Liver (tissue), 9 donors: ENCODE results near the gene EPB41L4A. TPM values are rescaled to one million over a fixed set of nuclear protein-coding genes. Genes with fewer than 3 reads are reported as not detected.

Source experiments
- DNase-seq: peaks from one replicate; pipeline ENCODE4 v3.0.0-alpha.2; 2017; ENCODE audit warnings: low spot score
- H3K27ac ChIP-seq, 2 donors: one replicate each; pipeline ENCODE4 v1.7.0; 2013; ENCODE audit warnings: inconsistent platforms in 2 of 2, low read length in 2 of 2, control low read depth in 1 of 2, low read depth in 1 of 2, mild to moderate bottlenecking in 1 of 2
- H3K27me3 ChIP-seq, 4 donors: one replicate each; pipeline versions ENCODE4 v1.6.1 to v1.7.0; 2013; ENCODE audit warnings: low read length in 3 of 4, inconsistent platforms in 1 of 4, mild to moderate bottlenecking in 1 of 4, moderate library complexity in 1 of 4; ENCODE audit not compliant: control insufficient read depth in 4 of 4, insufficient read depth in 4 of 4
- H3K36me3 ChIP-seq, 4 donors: one replicate each; pipeline versions ENCODE4 v1.6.1 to v1.7.0; 2013; ENCODE audit warnings: low read length in 3 of 4, mild to moderate bottlenecking in 3 of 4, low read depth in 1 of 4, moderate library complexity in 1 of 4; ENCODE audit not compliant: control insufficient read depth in 4 of 4, insufficient read depth in 3 of 4
- H3K4me1 ChIP-seq, 4 donors: one replicate each; pipeline versions ENCODE4 v1.6.1 to v1.7.0; 2013; ENCODE audit warnings: low read length in 3 of 4, mild to moderate bottlenecking in 3 of 4, moderate library complexity in 1 of 4; ENCODE audit not compliant: control insufficient read depth in 4 of 4, insufficient read depth in 4 of 4
- H3K4me3 ChIP-seq, 3 donors: one replicate each; pipeline versions ENCODE4 v1.6.1 to v1.7.0; 2013; ENCODE audit warnings: low read length in 3 of 3, control low read depth in 1 of 3, low read depth in 1 of 3, mild to moderate bottlenecking in 1 of 3
- H3K9ac ChIP-seq, 2 donors: one replicate each; pipeline ENCODE4 v1.7.0; 2013; ENCODE audit warnings: low read length in 2 of 2, mild to moderate bottlenecking in 2 of 2, moderate library complexity in 2 of 2, control low read depth in 1 of 2, low read depth in 1 of 2
- H3K9me3 ChIP-seq, 4 donors: one replicate each; pipeline versions ENCODE4 v1.6.1 to v1.7.0; 2013; ENCODE audit warnings: low read length in 3 of 4; ENCODE audit not compliant: control insufficient read depth in 4 of 4
- CTCF ChIP-seq: fragments of 150-350 bp; IDR thresholded peaks from 2 replicates; pipeline ENCODE4 v1.5.1; 2017; ENCODE audit warnings: improper control_type of control experiment, low read depth, low read length; ENCODE audit not compliant: missing input control
- FOXA1 ChIP-seq: IDR thresholded peaks from 2 replicates; pipeline ENCODE4 v1.6.1; 2016; ENCODE audit warnings: antibody characterized with exemption
- FOXA2 ChIP-seq: IDR thresholded peaks from 2 replicates; pipeline ENCODE4 v1.6.1; 2016; ENCODE audit warnings: antibody characterized with exemption
- GABPA ChIP-seq, 2 donors: IDR thresholded peaks in 1 of 2; conservative IDR thresholded peaks in 1 of 2; 2 replicates each; pipeline ENCODE4 v1.6.1; 2016; ENCODE audit warnings: antibody characterized with exemption in 2 of 2, mild to moderate bottlenecking in 1 of 2, moderate library complexity in 1 of 2
- HNF4A ChIP-seq, 2 donors: conservative IDR thresholded peaks; 2 replicates each; pipeline ENCODE4 v1.6.1; 2016; ENCODE audit warnings: antibody characterized with exemption in 2 of 2, mild to moderate bottlenecking in 2 of 2
- HNF4G ChIP-seq: IDR thresholded peaks from 2 replicates; pipeline ENCODE4 v1.6.1; 2016; ENCODE audit warnings: antibody characterized with exemption
- NR2F2 ChIP-seq: IDR thresholded peaks from 2 replicates; pipeline ENCODE4 v1.6.1; 2016; ENCODE audit warnings: antibody characterized with exemption
- RAD21 ChIP-seq, 2 donors: IDR thresholded peaks; 2 replicates each; pipeline ENCODE4 v1.6.1; 2016; ENCODE audit warnings: antibody characterized with exemption in 2 of 2, mild to moderate bottlenecking in 2 of 2
- REST ChIP-seq: IDR thresholded peaks from 2 replicates; pipeline ENCODE4 v1.6.1; 2016; ENCODE audit warnings: antibody characterized with exemption, mild to moderate bottlenecking
- RXRA ChIP-seq, 2 donors: IDR thresholded peaks; 2 replicates each; pipeline ENCODE4 v1.6.1; 2017 to 2018; ENCODE audit warnings: antibody characterized with exemption in 2 of 2, mild to moderate bottlenecking in 1 of 2
- TAF1 ChIP-seq: conservative IDR thresholded peaks from 2 replicates; pipeline ENCODE4 v1.6.1; 2016; ENCODE audit warnings: antibody characterized with exemption, mild to moderate bottlenecking
- YY1 ChIP-seq: IDR thresholded peaks from 2 replicates; pipeline ENCODE4 v1.6.1; 2016; ENCODE audit warnings: antibody characterized with exemption, mild to moderate bottlenecking
- WGBS: extraction: QIAGEN DNeasy Blood & Tissue Kit; methylation state at CpG from one replicate; pipeline ENCODE4 v1.1.7; 2013; 5-methylcytosine and 5-hydroxymethylcytosine counted together
- polyA plus RNA-seq, 2 donors: library from polyadenylated mRNA; stranded (reverse) in 1 of 2; unstranded in 1 of 2; fragments of 200-250 nt in 1 of 2; fragments of >200 nt in 1 of 2; fragmentation: Nextera tagmentation in 1 of 2; extraction: Ambion mirVana in 1 of 2; gene quantifications; one replicate each; pipeline versions ENCODE4 v1.2.1 to v1.2.3, GENCODE V29; 2013 to 2015
- total RNA-seq, 2 donors: library from RNA; depleted of rRNA; stranded (reverse); fragments of >200 nt; gene quantifications; one replicate each; pipeline ENCODE4 v1.2.3, GENCODE V29; 2014
- TF ChIP-seq, protein P1 (sequence below): IDR thresholded peaks from 2 replicates; pipeline ENCODE4 v1.6.1; 2016; ENCODE audit warnings: antibody characterized with exemption
- TF ChIP-seq, protein P2 (sequence below): IDR thresholded peaks from 2 replicates; pipeline ENCODE4 v1.6.1; 2016; ENCODE audit warnings: antibody characterized with exemption
- TF ChIP-seq, protein P3 (sequence below): IDR thresholded peaks from 2 replicates; pipeline ENCODE4 v1.6.1; 2016; ENCODE audit warnings: antibody characterized with exemption
- donor health status: healthy.
- donor health status: healthy.
- donor health status: healthy.
- donor health status: healthy.
- donor health status: healthy.

EPB41L4A gene
- total and polyA plus RNA-seq, 4 donors, result 1.1 to 8.0 (median 3.9) TPM

- Histone ChIP-seq H3K4me3 (no peak overlapping the region), H3K27ac (no peak overlapping the region), H3K36me3 (peaks cover 8 to 19% (median 14%) of the 10 kb centered on the region in 4 donors), H3K9me3 (no peaks in the 10 kb centered on the region), H3K9ac (no peak overlapping the region), H3K4me1 (peaks cover 2 to 18% (median 12%) of the 10 kb centered on the region in 4 donors), H3K27me3 (no peaks in the 10 kb centered on the region)
- DNase-seq, result no peak
- TF ChIP-seq HNF4G (no peak), HNF4A (conservative IDR thresholded peaks at IDR 0.05) (no peak), REST (no peak), RAD21 (IDR thresholded peaks at IDR 0.05) (no peak), NR2F2 (no peak), CTCF (no peak), TAF1 (no peak), RXRA (IDR thresholded peaks at IDR 0.05) (no peak), GABPA (IDR thresholded peaks at IDR 0.05 in 1 of 2, conservative IDR thresholded peaks at IDR 0.05 in 1 of 2) (no peak)
- TF ChIP-seq, protein P1, sequence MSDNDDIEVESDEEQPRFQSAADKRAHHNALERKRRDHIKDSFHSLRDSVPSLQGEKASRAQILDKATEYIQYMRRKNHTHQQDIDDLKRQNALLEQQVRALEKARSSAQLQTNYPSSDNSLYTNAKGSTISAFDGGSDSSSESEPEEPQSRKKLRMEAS, result no peak
- TF ChIP-seq, protein P2, sequence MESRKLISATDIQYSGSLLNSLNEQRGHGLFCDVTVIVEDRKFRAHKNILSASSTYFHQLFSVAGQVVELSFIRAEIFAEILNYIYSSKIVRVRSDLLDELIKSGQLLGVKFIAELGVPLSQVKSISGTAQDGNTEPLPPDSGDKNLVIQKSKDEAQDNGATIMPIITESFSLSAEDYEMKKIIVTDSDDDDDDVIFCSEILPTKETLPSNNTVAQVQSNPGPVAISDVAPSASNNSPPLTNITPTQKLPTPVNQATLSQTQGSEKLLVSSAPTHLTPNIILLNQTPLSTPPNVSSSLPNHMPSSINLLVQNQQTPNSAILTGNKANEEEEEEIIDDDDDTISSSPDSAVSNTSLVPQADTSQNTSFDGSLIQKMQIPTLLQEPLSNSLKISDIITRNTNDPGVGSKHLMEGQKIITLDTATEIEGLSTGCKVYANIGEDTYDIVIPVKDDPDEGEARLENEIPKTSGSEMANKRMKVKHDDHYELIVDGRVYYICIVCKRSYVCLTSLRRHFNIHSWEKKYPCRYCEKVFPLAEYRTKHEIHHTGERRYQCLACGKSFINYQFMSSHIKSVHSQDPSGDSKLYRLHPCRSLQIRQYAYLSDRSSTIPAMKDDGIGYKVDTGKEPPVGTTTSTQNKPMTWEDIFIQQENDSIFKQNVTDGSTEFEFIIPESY, result no peak
- TF ChIP-seq, protein P3, sequence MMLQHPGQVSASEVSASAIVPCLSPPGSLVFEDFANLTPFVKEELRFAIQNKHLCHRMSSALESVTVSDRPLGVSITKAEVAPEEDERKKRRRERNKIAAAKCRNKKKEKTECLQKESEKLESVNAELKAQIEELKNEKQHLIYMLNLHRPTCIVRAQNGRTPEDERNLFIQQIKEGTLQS, result no peak
- WGBS, result 81% methylated on average over 5 of the region's 5 CpGs
Measured at GRCh38 chr5:112159435-112159834, 259.6 kb downstream of the EPB41L4A start.

DNA sequence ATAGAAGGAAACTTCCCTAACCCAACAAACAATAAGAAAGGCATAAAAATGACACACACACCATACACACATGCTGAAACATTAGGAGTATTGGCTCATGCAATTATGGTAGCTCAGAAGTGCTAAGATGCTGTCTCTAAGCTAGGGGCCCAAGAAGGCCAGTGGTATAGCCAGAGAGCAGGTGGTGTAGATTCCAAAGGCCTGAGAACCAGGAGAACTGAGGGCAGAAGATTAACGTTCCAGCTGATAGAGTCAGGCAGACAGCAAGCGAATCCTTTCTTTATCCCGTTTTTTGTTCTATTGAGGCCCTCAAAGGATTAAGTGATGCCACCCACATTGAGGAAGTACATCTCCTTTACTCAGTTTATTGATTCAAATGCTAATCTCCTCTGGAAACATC lies 262.9 kb downstream of the EPB41L4A start:
- H3K27ac ChIP-seq, result no peak overlapping the region
- peaks cover 2 to 5% (median 4%) of the 10 kb centered on the region in 4 donors for H3K4me1 ChIP-seq
- no peak for DNase-seq
- no peak overlapping the region for H3K4me3 ChIP-seq
- H3K27me3 ChIP-seq, result no peaks in the 10 kb centered on the region
- TF ChIP-seq HNF4A (conservative IDR thresholded peaks at IDR 0.05) (no peak), REST (no peak), FOXA1 (no peak), TAF1 (no peak), NR2F2 (no peak), RAD21 (IDR thresholded peaks at IDR 0.05) (no peak), FOXA2 (no peak), YY1 (no peak), HNF4G (no peak), RXRA (IDR thresholded peaks at IDR 0.05) (no peak)
- TF ChIP-seq, protein P2, result no peak
- TF ChIP-seq, protein P3, result no peak
- H3K9me3 ChIP-seq, result no peaks in the 10 kb centered on the region
- 88% methylated on average over 3 of the region's 3 CpGs for WGBS
- H3K9ac ChIP-seq, result no peak overlapping the region
- no peaks in the 10 kb centered on the region for H3K36me3 ChIP-seq
